SH-SY5Y (cell line): ENCODE measurements around the gene PPP1R14C.

Experiments used
- GATA2 ChIP-seq: IDR thresholded peaks from 2 replicates; pipeline ENCODE4 v1.6.1; 2011; ENCODE audit warnings: mild to moderate bottlenecking, low read depth, low read length
- GATA3 ChIP-seq: IDR thresholded peaks from 2 replicates; pipeline ENCODE4 v1.6.1; 2011; ENCODE audit warnings: low read depth, mild to moderate bottlenecking, low read length, moderate library complexity

DNA sequence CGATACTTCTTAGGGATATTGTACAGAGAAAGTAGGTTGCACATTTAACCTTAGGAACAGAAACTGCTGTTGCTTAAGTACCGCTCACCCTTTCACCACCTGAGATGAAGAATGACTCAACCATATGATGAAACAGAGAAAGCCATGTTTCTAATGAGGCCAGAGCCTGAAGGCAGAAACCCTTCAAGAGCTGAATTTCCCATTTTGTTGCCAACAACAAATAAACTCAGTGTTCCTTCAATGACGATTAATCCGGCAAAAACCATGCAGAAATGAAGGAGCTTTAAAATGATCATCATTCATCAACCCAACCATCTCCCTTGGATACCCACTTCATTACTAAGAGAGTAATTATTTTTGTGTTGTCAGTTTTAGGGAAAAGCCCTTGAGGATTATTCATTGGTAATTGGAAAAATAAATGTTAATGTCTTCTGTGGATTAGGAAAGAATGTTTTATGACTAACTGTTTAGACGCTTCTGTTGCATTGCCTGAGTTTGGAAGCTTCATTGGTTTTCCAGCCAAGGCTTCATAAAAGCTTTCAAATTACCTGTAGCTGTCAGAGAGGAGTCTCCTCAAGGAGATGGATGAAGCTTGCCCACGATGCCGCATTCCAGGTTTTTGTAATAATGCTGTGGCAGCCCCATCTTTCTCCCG, 113.9 kb downstream of the PPP1R14C start:
- no peak for TF ChIP-seq GATA2
- TF ChIP-seq GATA3 = no peak
